NT2/D1 (cell line): ENCODE data around the gene KRTAP7-1.

Experiments
- YY1 ChIP-seq: IDR thresholded peaks from 2 replicates; pipeline ENCODE4 v1.6.1; 2011; ENCODE audit not compliant: insufficient read length, insufficient read depth
- ZNF274 ChIP-seq: IDR thresholded peaks from 2 replicates; pipeline ENCODE4 v1.6.1; 2011; ENCODE audit warnings: mild to moderate bottlenecking, low read depth, low read length

- TF ChIP-seq ZNF274 (no peak), YY1 (no peak)
These were observed 16.4 kb downstream of the KRTAP7-1 start, which contains the start of gene KRTAP8-1 for GRCh38 chr21:30813174-30813573.
